NCI-H510A treated with DMSO at 0.1 percent for 48 hours (cell line): ENCODE results near the gene RAET1G.
"Not testable (repeated sequence)": the region's sequence is repeated elsewhere in the genome, so short reads cannot be mapped to it uniquely, and the experiment has no call there.

Experiments used
- DNase-seq: peaks from one replicate; lab custom pipeline; 2025; lab: John Stamatoyannopoulos, UW

RAET1G gene

GRCh38 chr6:149934249-149935156 lies 11.6 kb upstream of the RAET1G start:
- peak; percentile 51 for DNase-seq

- DNase-seq = no peak
Measured at GRCh38 chr6:149933461-149933860, 10.5 kb upstream of the RAET1G start.

GRCh38 chr6:149933036-149933435 lies 10.1 kb upstream of the RAET1G start:
- no peak for DNase-seq

GRCh38 chr6:149931501-149931900 lies 8.6 kb upstream of the RAET1G start:
- DNase-seq = no peak

- DNase-seq = no peak
Measured at GRCh38 chr6:149929422-149929821, 6.5 kb upstream of the RAET1G start.

GRCh38 chr6:149927025-149927424 lies 4.1 kb upstream of the RAET1G start:
- DNase-seq = not testable (repeated sequence)

- DNase-seq = peak; percentile 29
Measured at GRCh38 chr6:149925974-149926777, 3.3 kb upstream of the RAET1G start.

GRCh38 chr6:149925253-149925973 lies 2.5 kb upstream of the RAET1G start:
- DNase-seq = no peak

GRCh38 chr6:149924933-149925252 lies 2.0 kb upstream of the RAET1G start:
- no peak for DNase-seq

GRCh38 chr6:149924206-149924932 lies 1.4 kb upstream of the RAET1G start:
- DNase-seq = no peak

- DNase-seq = no peak
Measured at GRCh38 chr6:149923327-149923986, 536 bp upstream of the RAET1G start.

GRCh38 chr6:149922091-149922490 lies 830 bp downstream of the RAET1G start:
- DNase-seq = not testable (repeated sequence)

GRCh38 chr6:149921361-149921760 lies 1.6 kb downstream of the RAET1G start:
- DNase-seq = no peak

- DNase-seq = no peak
Measured at GRCh38 chr6:149919834-149920225, 3.1 kb downstream of the RAET1G start.

- DNase-seq = not testable (repeated sequence)
Measured at GRCh38 chr6:149919126-149919833, 3.6 kb downstream of the RAET1G start.

GRCh38 chr6:149918151-149918905 lies 4.6 kb downstream of the RAET1G start:
- no peak for DNase-seq

GRCh38 chr6:149917679-149918078 lies 5.2 kb downstream of the RAET1G start:
- no peak for DNase-seq

GRCh38 chr6:149915970-149916865 lies 6.7 kb downstream of the RAET1G start:
- no peak for DNase-seq
